GM21737 (cell line): ENCODE measurements around the gene CREB3L1.

Source experiments
- ATAC-seq: cut with Tn5 transposase; IDR thresholded peaks from one replicate; pipeline ENCODE4 v1.9.1; 2021; ENCODE audit warnings: mild to moderate bottlenecking, moderate library complexity; ENCODE audit not compliant: unreplicated experiment

Gene CREB3L1, protein sequence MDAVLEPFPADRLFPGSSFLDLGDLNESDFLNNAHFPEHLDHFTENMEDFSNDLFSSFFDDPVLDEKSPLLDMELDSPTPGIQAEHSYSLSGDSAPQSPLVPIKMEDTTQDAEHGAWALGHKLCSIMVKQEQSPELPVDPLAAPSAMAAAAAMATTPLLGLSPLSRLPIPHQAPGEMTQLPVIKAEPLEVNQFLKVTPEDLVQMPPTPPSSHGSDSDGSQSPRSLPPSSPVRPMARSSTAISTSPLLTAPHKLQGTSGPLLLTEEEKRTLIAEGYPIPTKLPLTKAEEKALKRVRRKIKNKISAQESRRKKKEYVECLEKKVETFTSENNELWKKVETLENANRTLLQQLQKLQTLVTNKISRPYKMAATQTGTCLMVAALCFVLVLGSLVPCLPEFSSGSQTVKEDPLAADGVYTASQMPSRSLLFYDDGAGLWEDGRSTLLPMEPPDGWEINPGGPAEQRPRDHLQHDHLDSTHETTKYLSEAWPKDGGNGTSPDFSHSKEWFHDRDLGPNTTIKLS

DNA sequence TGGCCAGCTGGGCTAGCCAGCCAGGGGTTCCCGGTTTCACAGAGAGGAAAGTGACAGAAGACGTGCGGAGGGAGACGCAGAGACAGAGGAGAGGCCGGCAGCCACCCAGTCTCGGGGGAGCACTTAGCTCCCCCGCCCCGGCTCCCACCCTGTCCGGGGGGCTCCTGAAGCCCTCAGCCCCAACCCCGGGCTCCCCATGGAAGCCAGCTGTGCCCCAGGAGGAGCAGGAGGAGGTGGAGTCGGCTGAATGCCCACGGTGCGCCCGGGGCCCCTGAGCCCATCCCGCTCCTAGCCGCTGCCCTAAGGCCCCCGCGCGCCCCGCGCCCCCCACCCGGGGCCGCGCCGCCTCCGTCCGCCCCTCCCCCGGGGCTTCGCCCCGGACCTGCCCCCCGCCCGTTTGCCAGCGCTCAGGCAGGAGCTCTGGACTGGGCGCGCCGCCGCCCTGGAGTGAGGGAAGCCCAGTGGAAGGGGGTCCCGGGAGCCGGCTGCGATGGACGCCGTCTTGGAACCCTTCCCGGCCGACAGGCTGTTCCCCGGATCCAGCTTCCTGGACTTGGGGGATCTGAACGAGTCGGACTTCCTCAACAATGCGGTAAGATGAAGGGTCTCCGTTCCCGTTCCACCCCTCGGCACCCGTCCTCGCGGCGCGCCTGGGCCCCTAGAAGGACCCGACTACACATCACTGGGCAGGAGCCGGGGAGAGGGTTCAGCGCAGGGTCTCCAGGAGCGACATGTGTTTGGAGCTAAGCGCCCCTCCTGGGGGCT is at the start of gene CREB3L1:
Gene CREB3L1, plus strand, starts transcription at position 41 of the 765 bp plus-strand sequence. Its CDS starts 450 bp downstream, at position 491.
- ATAC-seq = no peak

DNA sequence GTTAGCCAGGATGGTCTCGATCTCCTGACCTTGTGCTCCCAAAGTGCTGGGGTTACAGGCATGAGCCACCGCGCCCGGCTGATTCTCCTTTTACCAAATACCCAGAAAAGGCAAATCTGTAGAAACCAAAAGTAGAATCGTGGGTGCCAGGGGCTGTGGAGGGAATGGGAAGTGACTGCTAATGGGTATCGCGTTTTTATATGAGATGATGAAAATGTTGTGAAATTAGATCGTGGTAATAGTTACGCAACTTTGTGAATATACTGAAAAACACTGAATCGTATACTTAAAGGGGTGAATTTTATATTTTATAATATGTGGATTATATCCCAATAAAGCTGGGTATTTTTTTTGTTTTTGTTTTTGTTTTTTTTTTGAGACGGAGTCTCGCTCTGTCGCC is 48.2 kb upstream of the CREB3L1 start:
- ATAC-seq = no peak

DNA sequence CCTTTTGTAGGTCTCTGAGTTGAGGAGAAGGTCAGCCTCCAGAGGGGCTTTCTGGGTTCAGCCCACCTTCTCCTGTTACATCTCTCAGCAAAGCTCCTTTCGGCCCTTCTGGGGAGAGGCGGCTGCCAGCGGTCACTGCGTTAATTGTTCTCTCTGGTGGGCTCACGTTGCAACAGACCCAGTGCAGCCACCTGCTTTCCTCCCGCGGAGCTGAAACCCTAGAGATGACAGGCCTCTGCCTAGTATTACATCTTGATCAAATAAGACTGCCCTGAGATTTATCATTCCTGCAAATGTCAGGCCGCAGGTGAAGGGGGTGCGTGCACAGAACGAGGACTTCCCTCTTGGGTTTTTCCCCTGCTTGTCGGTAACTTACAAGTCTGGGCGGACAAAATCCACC is 43.2 kb upstream of the CREB3L1 start:
- no peak for ATAC-seq

DNA sequence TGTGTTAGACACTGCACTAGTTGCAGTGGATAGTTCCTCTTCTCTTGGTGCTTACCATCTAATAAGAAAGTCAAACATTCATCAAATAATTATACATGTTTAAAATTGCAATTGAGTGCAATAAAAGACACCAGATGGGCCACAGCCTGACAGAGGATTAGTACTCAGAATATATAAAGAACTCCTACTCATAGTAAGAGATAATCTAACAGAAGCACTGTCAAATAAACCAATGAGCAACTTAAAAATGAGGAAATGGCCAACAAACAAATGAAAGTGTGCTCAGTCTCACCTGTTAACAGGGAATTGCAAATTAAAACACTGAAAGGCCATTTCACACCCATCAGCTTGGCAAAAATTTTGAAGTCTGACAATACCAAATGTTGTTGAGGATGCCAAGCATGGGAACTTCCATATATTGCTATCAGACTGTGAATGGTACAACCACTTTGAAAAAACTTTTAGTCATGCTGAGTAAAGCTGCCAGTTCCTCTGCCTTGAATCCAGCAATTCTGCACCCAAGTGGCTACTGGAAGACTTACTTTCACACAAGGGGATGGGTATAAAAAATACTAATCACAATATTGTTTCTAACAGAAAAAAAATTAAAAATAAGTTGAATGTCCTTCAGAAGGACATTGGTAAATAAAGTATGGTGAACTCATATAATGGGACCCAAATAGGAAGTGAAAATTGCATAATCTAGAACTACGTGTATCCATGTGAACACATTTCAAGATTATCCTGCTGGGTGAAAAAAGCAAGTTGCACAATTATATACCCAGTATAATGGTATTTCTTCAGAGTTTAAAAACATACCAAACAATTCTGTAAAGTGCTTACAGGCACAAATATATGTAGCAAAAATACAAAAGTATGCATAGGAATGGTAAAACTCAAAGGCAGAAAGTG is 41.4 kb upstream of the CREB3L1 start:
- no peak for ATAC-seq

DNA sequence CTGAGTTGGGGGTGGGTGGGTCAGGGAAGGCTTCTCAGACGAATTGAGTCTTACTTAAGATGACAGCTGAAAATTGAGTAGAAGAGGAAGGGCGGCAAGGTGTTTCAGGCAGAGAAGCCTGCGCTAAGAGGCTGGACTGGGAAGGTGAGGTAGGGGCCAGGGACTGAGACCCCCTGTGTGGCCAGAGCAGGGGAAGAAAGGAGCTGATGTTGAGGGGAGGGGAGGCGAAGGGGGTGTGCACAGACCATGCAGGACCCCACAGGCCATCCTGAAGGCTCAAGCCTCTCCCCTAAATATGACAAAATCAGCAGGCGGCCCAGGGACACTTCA is 40.6 kb upstream of the CREB3L1 start:
- no peak for ATAC-seq

DNA sequence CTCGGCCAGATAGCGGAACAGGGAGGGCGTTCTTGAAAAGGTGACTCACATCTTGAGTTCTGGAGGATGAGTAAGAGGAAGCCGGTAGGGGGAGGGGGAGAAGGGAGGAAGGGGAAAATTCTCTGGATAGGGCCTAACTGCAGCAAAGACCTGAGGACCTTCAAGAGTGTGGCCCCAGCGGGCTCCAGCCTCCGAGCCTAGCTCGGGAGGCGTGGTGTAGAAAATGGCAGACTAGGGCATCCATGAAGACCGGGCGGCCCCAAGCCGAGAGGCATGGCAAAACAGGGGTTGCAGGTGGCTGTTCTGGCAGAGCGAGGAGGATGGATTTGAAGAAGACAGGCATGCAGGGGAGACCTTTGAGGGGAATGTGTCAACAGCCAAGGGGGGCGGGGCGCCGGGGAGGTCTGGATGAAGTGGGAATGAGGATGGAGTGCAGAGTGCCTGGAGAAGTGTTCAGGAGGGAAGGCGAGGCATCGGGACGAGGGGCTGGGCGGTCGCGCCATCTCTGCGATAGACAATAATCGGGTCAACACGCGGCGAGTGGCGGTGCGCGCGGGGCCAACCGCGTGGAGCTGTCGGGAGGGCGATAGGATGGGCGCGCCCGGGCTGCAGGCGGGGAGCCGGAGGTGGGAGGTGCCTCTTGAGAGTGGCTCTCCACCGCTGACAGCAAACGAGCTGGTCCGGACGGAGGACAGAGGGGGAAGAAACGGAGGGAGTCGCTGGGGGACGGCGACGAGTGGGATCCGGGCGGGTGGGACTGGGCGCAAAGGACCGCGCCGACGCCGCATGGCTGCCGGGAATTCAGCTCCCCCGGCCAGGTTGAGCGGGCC is 40.0 kb upstream of the CREB3L1 start:
- ATAC-seq = no peak

DNA sequence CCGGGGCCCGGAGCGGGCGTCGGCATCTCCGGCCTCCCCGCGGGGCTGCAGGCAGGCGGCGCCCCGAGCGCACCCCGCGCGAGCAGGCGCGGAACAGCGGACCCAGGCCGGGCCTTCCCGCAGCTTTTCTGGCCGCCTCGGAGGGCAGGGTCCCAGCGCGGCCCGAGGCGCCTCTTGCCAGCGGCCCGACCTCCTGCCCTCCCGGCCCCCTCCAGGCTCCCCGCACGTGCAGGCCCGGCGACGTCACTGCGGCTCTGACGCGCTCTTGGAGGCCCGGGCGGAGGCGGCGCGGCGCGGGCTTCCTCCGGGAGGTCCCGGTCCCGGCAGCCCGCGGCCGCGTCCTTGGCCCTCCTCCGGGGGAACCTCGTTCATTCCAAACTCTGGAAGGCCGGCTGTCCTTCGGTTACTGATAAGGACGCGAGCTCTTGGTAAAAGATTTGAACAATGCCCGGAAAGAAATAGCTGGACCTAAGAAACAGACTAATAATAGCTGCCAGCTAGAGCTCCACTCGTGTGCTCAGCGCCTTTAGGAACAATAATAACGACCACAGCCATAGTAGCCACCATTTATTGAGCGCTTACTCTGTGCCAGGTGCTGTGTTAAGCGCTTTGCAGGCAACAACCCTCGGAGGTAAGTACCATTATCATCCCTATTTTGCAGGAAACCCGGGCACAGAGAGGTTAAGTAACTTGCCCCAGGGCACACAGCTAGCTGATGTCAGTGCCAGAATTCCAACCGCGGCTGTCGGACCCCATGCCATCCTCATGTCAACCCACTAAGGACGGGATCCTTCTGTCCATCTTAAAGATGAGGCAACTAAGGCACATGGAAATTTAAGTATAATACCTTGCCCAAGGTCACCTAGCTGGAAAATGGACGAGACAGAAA is 39.1 kb upstream of the CREB3L1 start:
- no peak for ATAC-seq

DNA sequence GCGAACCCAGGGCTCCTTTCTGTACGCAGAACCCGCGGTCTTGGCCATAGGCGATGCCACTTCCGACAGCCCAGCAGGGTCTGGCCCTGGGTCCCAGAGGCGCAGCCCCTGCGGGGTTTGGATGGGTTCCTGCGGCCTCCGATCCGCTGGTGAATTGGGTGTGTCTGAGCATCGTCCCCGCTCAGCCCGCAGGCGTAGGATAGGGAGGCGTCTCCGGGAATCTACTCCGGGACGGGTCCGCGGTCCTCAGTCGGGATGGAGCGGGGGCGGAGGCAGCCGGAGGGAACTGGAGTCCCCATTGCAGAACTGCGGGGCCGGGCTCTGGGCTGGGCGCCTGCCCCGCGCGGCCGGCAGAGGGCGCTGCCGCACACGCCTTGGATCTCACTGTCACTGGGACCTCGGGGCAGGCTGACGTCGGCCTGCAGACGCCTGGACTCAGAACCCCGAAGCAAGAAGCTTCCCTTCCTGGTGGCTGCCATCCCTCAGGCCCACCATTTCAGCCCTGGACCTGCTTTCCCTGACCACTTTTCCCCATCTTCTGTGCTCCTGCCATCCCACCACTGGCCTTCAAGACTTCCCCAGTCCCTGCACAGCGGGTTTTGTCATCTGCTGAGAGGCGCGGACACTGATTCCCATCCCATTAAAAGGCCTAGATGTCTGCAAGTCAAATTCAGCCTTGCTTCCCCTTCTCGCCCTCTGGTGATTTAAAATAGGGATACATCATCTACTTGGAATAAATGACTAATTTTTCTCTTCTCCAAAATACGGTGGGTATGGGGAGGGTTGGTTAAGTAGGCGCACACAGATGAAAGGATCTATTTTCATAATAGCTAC is 38.3 kb upstream of the CREB3L1 start:
- ATAC-seq = peak; percentile 66

DNA sequence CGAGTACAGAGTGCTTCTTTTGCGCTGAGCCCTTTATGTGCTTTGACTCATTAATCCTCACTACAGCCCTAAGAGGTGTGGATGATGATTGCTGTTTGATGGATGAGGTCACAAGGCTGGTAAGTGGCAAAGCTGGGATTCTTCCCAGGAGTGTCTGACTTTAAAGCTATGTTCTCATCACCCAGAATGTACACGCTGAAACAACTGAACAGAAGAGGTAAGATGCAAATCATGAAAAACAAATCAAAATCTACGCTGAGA is 37.7 kb upstream of the CREB3L1 start:
- no peak for ATAC-seq

DNA sequence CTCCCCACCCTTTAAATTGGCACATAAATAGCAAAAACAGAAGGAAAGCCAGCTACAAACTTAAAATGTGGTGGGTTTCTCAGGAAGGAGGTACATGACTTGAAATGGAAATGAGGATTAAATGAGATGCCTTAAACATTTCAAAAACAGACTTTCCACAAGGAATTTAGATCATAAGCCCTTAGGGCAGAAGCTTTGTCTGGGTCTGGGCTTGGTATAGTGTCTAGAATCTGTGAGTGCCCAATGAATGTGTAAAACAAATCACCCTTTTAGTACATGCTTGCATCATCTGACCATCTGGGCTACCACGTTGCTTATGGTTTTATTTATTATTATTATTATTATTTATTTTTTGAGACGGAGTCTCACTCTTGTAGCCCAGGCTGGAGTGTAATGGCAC is 37.1 kb upstream of the CREB3L1 start:
- no peak for ATAC-seq

DNA sequence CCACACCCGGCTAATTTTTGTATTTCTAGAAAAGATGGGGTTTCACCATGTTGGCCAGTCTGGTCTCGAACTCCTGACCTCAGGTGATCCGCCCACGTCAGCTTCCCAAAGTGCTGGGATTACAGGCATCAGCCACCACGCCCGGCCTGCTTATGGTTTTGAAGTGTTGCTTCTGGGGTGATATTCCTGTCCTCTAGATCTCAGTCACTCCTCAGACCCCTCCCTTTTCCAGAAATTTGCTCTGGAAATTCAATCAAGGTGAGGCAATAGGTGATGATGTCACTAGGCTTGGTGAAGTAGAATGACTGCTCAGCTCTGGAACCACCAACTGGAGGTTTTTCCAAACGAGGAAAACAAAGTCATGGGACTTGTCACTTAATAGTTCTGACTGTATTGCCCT is 36.6 kb upstream of the CREB3L1 start:
- no peak for ATAC-seq

DNA sequence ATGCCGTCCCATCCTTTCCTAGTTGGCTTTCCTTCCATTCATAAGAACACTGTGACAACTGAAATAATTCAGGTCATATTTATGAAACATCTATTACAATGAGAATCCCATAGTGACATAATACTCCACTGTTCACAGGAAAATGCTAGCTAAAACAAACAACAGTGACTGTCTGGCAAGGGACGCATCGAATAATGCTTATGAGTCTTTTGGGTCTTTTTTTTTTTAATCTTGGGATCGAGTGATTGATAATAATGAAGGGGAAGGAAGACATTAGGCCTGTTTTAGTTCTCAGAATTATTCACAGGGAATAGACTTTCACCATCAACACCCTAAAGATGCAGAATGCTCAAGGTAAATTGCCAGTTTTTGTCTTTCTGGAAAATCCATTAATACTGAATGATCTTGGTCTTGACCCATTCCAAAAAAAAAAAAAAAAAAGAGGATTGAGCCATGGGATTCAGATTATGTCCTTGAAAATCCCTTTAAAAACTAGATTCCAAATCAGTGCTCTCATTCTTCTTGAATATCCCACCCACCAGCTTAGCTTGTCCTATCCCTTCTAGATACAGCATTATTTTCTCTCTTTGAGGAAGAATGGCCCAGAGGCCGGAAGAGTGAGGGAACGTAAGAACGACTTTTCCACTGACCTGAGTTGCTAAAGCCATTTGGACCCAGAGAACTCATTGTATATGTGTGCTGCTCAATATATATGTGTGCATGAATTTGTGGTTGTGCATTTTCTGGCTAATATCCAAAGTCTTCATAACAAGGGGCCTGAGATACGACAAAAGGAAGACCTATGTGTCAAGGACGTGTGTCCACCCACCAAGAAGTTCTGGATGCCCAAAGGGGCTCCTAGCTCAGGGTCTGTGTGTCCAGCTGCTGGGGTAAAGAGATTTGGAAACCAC is 35.2 kb upstream of the CREB3L1 start:
- ATAC-seq = no peak

DNA sequence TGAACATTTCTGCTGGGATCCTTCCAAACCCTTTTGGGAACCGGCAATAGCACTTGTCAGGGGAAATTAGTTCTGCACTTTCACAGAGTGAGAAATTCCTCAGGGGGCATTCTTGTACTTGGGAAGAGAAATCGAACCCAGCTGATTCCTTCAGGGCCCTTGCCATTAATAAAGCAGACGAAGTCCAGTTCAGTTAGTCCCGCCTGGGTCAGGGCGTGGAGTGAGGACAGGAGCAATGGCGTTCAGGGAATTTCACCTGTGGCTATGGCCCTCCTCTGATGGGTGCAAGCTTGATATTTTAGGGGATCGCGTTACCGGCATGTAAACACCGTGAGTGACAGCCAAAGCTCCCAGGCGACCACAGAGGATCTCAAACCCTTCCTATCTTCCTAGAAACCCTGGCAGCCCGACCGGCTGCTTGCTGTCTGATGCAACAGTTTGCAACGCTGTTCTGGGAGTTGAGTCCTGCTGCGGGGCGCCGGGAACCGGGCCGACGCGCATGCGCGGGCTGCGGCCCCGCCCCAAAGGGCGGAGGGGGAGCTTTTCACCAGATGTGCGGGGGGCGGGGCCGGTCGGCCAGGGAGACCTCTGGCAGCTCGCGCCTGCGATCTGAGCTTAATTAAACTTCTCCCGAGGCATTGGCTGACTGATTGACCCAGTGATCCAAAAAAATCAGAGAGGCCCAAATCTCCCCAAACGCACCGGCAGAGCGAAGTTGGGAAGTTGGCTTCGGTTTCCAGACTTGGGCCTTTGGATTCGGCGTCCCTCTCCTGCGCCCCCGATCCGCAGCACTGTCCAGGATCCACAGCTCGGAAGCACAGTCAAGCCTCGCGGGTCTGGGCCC is 34.3 kb upstream of the CREB3L1 start:
- ATAC-seq = peak; percentile 85

DNA sequence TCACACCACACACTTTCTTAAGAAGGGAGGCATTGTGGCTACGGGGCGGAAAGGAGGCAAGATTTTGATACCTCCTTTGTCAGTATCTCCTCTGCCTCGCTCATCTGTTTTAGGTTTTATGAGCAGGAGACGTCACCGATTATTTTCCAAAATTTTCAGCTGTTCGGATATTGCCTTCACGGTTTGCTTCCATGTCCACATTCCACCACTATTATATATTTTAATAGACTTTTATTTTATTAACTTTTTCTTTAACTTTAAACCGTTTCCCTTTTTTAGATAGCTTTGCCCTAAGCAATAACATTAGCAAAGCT is 33.7 kb upstream of the CREB3L1 start:
- no peak for ATAC-seq

DNA sequence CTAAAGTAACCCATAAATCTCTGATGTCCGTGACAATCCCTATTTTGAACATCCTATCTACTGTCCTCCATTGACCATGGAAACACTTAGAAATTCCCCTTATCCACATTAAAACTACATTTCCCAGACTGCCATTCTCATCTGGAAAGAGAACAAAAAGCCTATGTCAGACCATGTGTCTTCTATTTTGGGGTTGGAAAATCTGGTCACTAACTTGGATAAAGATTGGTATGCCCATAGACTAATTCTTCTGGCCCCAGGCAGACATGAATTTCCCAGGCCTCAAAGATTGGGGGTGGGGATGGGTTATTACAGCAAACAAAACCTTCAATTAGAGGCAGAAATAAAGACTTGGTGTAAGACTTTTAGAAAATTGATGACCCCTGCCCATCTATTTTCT is 30.9 kb upstream of the CREB3L1 start:
- ATAC-seq = no peak

DNA sequence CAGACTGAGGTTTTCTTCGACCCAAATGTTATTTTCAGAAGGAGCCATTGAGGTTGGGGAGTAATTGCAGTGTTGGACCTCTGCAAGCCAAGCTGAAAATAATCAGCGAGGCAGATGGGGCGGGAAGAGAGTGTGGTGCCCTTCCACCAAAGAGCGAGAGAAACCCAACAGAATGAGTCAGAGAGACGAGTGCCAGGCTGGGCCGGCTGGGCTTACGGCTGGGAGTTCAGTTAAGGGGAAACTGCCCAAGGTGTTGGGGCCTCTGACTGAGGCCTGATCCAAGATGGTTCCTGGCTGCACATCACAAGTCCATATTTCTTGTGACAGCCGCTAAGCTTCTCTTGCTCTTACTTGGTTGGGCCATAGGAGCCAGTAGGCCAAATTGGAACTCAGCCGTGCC is 30.4 kb upstream of the CREB3L1 start:
- no peak for ATAC-seq

DNA sequence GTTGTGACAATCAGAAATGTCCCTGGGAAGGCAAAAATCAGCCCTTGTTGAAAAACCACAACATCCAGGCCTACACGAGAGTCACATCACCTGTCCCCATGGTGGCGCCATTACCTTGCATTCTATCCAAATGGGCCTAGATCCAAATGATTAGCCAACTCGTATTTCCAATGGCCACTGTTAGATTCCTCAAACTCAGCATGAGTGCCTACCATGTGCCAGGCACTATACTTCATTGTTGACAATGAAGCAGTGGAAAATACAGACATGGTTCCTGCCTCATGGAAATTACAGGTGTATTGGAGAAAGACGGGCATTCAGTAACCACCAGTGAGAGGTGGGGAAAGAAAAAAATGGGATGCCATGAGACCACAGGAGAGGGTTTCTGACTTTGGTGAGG is 29.8 kb upstream of the CREB3L1 start:
- no peak for ATAC-seq
